ENCODE results near the gene OTOS.

Gene OTOS

GRCh38 chr2:240183006-240183874 is 42.8 kb upstream of the OTOS start:
- no peak for TF ChIP-seq CTCF (IDR thresholded peaks at IDR 0.05; ENCODE audit: control insufficient read depth, insufficient read depth, low read depth, low read length, missing control alignments)
- H3K4me3 ChIP-seq (ENCODE audit: control insufficient read depth, low read depth, low read length): no peak overlapping the region
- DNase-seq (ENCODE audit: low read depth): no peak

GRCh38 chr2:240182476-240182875 is 42.0 kb upstream of the OTOS start:
- no peak for TF ChIP-seq CTCF (IDR thresholded peaks at IDR 0.05; ENCODE audit: control insufficient read depth, insufficient read depth, low read depth, low read length, missing control alignments)
- no peak overlapping the region for H3K4me3 ChIP-seq (ENCODE audit: control insufficient read depth, low read depth, low read length)
- DNase-seq (ENCODE audit: low read depth): no peak

DNA sequence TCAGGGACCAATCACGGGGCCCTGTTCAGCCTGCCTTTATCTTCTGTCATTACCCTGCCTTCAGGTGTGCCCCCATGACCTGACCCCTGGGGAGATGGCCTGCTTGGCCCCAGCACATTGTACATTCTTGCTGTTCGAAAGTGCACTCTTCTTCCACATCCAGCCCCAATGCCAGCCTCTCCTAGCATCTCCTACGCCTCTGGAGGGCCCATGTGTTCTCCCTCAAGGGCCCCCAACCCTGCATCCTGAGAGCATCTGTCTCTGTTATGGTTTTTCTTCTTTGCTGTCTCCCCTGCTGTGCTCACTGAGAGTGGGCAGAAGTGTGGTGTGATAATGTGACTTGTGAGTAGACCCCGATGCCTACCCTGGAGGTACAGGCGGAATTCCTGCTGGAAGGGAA is 41.5 kb upstream of the OTOS start:
- no peak overlapping the region for H3K4me3 ChIP-seq (ENCODE audit: control insufficient read depth, low read depth, low read length)
- DNase-seq (ENCODE audit: low read depth): no peak
- no peak for TF ChIP-seq CTCF (IDR thresholded peaks at IDR 0.05; ENCODE audit: control insufficient read depth, insufficient read depth, low read depth, low read length, missing control alignments)

- no peak for TF ChIP-seq CTCF (IDR thresholded peaks at IDR 0.05; ENCODE audit: control insufficient read depth, insufficient read depth, low read depth, low read length, missing control alignments)
- no peak for DNase-seq (ENCODE audit: low read depth)
- H3K4me3 ChIP-seq (ENCODE audit: control insufficient read depth, low read depth, low read length): no peak overlapping the region
Measured at GRCh38 chr2:240179941-240180666, 39.6 kb upstream of the OTOS start.

DNA sequence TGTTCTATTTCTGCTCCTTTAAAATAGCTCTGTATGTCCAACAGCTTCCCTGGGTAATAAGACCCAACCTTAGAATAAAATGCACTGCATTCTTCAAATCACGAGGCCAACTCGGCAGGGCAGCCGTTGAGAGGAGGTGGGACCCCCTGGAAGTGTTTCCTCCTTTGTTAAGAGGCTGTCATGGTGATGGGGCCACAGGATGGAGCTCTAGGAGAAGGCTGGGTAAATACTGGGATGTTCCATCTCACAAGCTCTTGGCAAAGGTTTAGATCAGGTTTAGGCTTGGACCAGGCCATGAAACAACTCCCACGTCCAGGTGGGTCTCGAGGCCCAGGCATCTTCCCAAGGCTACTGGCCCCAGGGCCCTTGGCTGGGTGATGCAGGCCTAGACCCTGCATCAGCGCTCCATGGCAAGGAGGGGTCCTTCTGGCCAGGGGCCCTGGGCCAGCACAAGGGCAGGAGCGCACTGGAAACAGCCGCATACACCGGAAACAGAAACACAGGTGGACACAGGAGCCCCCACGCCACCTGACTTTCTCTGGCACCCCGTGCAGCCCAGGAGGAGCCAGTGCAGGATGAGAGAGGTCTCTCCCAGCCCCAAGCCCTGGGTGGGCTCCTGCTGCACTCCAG is 38.8 kb upstream of the OTOS start:
- TF ChIP-seq CTCF (IDR thresholded peaks at IDR 0.05; ENCODE audit: control insufficient read depth, insufficient read depth, low read depth, low read length, missing control alignments): no peak
- H3K4me3 ChIP-seq (ENCODE audit: control insufficient read depth, low read depth, low read length): no peak overlapping the region
- DNase-seq (ENCODE audit: low read depth): no peak

DNA sequence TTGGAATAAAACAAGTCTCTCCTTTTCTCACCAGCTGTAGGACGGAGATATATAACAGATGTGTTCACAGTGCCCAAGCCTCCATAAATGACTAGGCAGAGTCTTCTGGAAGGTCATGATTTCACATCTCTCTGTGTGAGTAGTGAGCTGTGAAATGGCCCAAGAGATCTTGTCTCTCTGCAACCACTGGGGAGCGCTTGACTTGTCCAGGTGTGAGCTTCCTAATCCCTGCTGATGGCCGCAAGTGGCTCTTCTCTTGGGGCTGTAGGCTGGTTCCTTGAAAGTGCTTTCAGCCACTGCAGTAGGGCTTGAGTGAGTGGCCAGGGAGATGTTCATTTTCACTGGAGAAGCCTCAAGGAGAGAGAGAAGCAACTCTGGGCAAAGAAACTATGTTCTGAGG is 38.1 kb upstream of the OTOS start:
- no peak overlapping the region for H3K4me3 ChIP-seq (ENCODE audit: control insufficient read depth, low read depth, low read length)
- no peak for DNase-seq (ENCODE audit: low read depth)
- no peak for TF ChIP-seq CTCF (IDR thresholded peaks at IDR 0.05; ENCODE audit: control insufficient read depth, insufficient read depth, low read depth, low read length, missing control alignments)

All from AG09309 (cell line).